ENCODE measurements around the gene TPO. TPM values are rescaled to one million over a fixed set of nuclear protein-coding genes. Genes with fewer than 3 reads are reported as not detected.

Gene TPO
- total RNA-seq, 1 donor from 2014 or later: not detected

DNA sequence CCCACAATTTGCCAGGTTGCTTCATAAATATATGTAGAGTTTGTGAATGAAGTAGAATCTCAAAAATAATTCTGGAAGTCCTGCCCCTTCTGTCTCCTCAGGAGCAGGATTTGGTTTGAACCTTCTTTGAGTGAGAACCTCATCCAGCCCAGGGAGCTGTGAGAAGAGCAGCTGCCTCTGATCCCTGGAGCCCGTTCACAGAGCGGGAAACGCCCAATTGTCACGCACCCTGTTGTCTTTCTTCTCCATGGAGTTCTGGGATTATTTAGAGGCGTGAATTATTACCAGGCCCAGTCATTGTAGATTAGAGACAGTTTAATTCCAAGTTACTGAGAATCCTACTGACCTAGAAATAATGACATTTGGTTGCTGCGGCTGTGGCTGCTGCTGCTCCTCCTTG is 66.1 kb downstream of the TPO start:
- Histone ChIP-seq H3K36me3 (ENCODE audit: control insufficient read depth, insufficient read depth, low read length) (no peaks in the 10 kb centered on the region), H3K4me3 (ENCODE audit: low read depth, low read length) (no peak overlapping the region), H3K27me3 (ENCODE audit: control insufficient read depth, insufficient read depth, low read length) (no peaks in the 10 kb centered on the region)
- DNase-seq (ENCODE audit: low read depth) (no peak), FAIRE-seq (no peak)
- TF ChIP-seq, protein P1, sequence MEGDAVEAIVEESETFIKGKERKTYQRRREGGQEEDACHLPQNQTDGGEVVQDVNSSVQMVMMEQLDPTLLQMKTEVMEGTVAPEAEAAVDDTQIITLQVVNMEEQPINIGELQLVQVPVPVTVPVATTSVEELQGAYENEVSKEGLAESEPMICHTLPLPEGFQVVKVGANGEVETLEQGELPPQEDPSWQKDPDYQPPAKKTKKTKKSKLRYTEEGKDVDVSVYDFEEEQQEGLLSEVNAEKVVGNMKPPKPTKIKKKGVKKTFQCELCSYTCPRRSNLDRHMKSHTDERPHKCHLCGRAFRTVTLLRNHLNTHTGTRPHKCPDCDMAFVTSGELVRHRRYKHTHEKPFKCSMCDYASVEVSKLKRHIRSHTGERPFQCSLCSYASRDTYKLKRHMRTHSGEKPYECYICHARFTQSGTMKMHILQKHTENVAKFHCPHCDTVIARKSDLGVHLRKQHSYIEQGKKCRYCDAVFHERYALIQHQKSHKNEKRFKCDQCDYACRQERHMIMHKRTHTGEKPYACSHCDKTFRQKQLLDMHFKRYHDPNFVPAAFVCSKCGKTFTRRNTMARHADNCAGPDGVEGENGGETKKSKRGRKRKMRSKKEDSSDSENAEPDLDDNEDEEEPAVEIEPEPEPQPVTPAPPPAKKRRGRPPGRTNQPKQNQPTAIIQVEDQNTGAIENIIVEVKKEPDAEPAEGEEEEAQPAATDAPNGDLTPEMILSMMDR (IDR thresholded peaks at IDR 0.05; ENCODE audit: insufficient read depth, low read length, severe bottlenecking): no peak

DNA sequence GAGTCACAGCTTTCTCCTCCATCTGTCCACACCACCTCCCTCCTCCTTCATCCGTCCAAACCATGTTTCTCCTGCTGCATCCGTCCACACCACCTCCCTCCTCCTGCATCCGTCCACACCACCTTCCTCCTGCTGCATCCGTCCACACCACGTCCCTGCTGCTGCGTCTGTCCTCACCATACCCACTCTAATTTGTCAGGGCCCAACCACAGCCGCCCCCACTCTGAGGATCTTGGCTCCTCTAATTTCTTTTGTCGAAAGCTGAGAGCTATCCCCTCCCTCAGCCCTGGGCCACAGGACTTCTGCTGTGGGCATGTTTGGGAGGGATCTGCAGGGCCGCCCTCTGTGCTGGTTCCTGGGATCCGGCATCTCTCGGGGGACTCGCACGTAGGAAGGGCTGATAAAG is 67.4 kb downstream of the TPO start:
- DNase-seq (ENCODE audit: low read depth): no peak
- FAIRE-seq: no peak
- TF ChIP-seq, protein P1 (IDR thresholded peaks at IDR 0.05; ENCODE audit: insufficient read depth, low read length, severe bottlenecking): no peak
- H3K27me3 ChIP-seq (ENCODE audit: control insufficient read depth, insufficient read depth, low read length): no peaks in the 10 kb centered on the region
- H3K36me3 ChIP-seq (ENCODE audit: control insufficient read depth, insufficient read depth, low read length): no peaks in the 10 kb centered on the region
- H3K4me3 ChIP-seq (ENCODE audit: low read depth, low read length): no peak overlapping the region

DNA sequence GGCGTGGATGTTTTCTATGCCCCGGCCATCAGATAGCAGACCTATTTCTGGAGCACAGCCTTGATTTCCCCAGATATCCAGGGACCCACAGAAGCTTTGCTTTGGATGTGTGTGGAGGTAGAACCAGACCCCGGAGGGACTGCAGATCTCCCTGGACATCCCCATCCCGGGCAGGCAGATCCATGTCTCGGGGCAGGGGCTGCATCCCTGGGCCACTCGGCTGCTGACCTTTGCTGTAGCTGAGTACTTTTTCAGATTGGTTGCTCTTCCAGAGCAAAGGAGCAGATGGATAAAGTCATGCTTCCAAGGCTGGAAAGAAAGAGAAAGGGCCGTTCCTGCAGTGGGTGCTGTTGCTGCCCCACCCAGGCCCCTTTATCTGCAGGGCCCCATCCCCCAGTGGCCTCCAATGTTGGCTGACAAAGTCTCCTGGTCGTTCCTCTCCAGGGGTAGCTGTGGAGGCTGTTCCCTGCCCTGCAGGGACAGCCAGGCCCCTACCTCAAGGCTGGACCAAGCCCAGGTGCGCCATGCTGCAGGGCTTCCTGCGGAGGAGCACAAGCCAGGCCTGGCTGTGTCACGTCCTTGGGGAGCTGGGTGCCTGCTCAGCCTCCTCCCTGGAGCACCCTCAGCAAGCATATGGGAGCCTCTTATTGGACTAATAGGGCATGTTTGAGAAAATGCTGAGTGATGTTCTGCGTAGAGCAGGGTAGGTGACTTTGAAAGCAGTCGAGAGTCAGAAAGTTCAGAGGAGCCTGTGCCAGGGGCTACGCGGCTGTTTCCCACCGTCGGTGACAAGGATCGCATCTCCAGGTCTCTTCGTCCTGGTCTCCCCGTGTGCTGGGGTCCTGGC is 68.4 kb downstream of the TPO start:
- FAIRE-seq (no peak), DNase-seq (ENCODE audit: low read depth) (no peak)
- Histone ChIP-seq H3K4me3 (ENCODE audit: low read depth, low read length) (no peak overlapping the region), H3K27me3 (ENCODE audit: control insufficient read depth, insufficient read depth, low read length) (no peaks in the 10 kb centered on the region), H3K36me3 (ENCODE audit: control insufficient read depth, insufficient read depth, low read length) (no peaks in the 10 kb centered on the region)
- TF ChIP-seq, protein P1 (IDR thresholded peaks at IDR 0.05; ENCODE audit: insufficient read depth, low read length, severe bottlenecking): no peak

DNA sequence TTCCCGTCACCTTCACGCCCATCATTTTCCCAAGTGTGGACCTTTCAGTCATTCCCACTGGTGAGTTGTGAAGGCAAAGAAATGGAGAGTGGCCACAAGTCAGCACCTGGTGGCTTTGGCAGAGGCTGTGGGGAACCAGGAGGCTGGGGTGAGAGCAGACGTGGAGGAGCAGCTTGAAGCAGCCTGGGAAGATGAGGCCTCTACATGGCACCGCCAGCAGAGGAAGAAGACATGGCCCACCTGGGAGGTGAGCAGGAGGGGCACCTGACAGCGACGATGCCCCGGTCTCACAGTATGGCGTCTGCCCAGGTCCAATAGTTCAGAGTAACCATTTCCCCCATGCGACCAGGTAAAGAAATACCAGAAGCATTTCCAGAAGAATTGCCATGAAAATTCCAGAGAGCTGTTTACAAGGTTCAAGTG is 69.0 kb downstream of the TPO start:
- Histone ChIP-seq H3K27me3 (ENCODE audit: control insufficient read depth, insufficient read depth, low read length) (no peaks in the 10 kb centered on the region), H3K36me3 (ENCODE audit: control insufficient read depth, insufficient read depth, low read length) (no peaks in the 10 kb centered on the region), H3K4me3 (ENCODE audit: low read depth, low read length) (no peak overlapping the region)
- TF ChIP-seq, protein P1 (IDR thresholded peaks at IDR 0.05; ENCODE audit: insufficient read depth, low read length, severe bottlenecking): no peak
- no peak for DNase-seq (ENCODE audit: low read depth)
- FAIRE-seq: no peak

DNA sequence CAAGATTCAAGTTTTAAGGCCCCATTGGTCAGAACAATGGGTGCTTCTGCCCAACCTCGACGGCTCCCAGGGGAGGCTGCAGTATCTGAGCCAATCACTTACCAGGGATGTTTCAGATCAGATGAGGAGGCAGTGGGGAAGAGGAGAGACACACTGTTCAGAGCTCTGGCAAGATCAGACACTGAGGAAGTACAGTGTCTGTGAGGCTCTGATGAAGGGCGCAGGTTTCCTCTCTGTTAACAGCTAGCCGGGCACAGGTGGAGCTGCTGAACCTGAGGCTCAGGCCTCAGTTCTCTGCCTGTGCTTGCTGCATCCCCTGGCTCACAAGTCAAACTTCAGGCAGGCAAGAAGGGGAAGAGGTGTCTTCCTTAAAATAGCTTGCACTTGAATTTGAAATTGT is 69.7 kb downstream of the TPO start:
- H3K4me3 ChIP-seq (ENCODE audit: low read depth, low read length): no peak overlapping the region
- H3K27me3 ChIP-seq (ENCODE audit: control insufficient read depth, insufficient read depth, low read length): no peaks in the 10 kb centered on the region
- no peak for DNase-seq (ENCODE audit: low read depth)
- TF ChIP-seq, protein P1 (IDR thresholded peaks at IDR 0.05; ENCODE audit: insufficient read depth, low read length, severe bottlenecking): no peak
- H3K36me3 ChIP-seq (ENCODE audit: control insufficient read depth, insufficient read depth, low read length): no peaks in the 10 kb centered on the region
- no peak for FAIRE-seq

DNA sequence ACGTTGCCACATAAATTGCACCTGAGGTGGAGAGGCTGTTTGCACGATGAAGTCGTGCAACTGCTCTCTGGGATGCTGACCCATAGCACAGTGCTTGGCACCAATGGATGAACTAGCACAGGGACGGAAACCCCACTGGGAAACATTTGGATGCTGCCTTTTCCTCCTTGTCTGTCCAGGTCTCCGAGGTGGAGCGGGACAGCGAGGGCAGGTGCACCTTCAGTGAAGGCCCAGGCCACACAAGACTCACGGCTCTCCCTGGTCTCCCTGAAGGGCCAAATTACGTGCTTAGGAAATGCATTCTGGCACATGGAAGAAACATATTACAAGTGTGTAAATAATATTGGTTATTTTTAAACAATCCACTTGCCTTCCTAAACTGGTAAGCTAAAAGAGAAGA is 70.3 kb downstream of the TPO start:
- no peak for FAIRE-seq
- no peak for DNase-seq (ENCODE audit: low read depth)
- TF ChIP-seq, protein P1 (IDR thresholded peaks at IDR 0.05; ENCODE audit: insufficient read depth, low read length, severe bottlenecking): no peak
- Histone ChIP-seq H3K36me3 (ENCODE audit: control insufficient read depth, insufficient read depth, low read length) (no peaks in the 10 kb centered on the region), H3K27me3 (ENCODE audit: control insufficient read depth, insufficient read depth, low read length) (no peaks in the 10 kb centered on the region), H3K4me3 (ENCODE audit: low read depth, low read length) (no peak overlapping the region)

Data from bronchial epithelial cell (primary cell).